GM10847 (cell line): ENCODE results near the gene SLIT1.

ENCODE experiments used
- POLR2A ChIP-seq: IDR thresholded peaks from 2 replicates; pipeline ENCODE4 v1.6.1; 2011; ENCODE audit not compliant: insufficient read length; ENCODE audit errors: extremely low read depth

SLIT1 gene

GRCh38 chr10:97034301-97034700 lies 151.5 kb downstream of the SLIT1 start:
- no peak for TF ChIP-seq POLR2A

GRCh38 chr10:97032624-97033023 lies 153.1 kb downstream of the SLIT1 start:
- TF ChIP-seq POLR2A = no peak

- no peak for TF ChIP-seq POLR2A
Observed at GRCh38 chr10:97031459-97031858, 154.3 kb downstream of the SLIT1 start.

- no peak for TF ChIP-seq POLR2A
Observed at GRCh38 chr10:97030894-97031293, 154.9 kb downstream of the SLIT1 start.

GRCh38 chr10:97029271-97029670 lies 156.5 kb downstream of the SLIT1 start:
- no peak for TF ChIP-seq POLR2A

GRCh38 chr10:97028832-97029178 lies 157.0 kb downstream of the SLIT1 start:
- no peak for TF ChIP-seq POLR2A

- TF ChIP-seq POLR2A = no peak
Observed at GRCh38 chr10:97028126-97028831, 157.5 kb downstream of the SLIT1 start.

- no peak for TF ChIP-seq POLR2A
Observed at GRCh38 chr10:97025613-97026242, 160.0 kb downstream of the SLIT1 start.

- no peak for TF ChIP-seq POLR2A
Observed at GRCh38 chr10:97024168-97025073, 161.3 kb downstream of the SLIT1 start.

- TF ChIP-seq POLR2A = no peak
Observed at GRCh38 chr10:97023401-97024167, 162.2 kb downstream of the SLIT1 start.

GRCh38 chr10:97022616-97023015 lies 163.1 kb downstream of the SLIT1 start:
- no peak for TF ChIP-seq POLR2A

GRCh38 chr10:97020452-97021400 lies 165.0 kb downstream of the SLIT1 start:
- no peak for TF ChIP-seq POLR2A

GRCh38 chr10:97019213-97019844 lies 166.4 kb downstream of the SLIT1 start:
- TF ChIP-seq POLR2A = no peak
